DND-41 (cell line): ENCODE measurements around the gene TTC38.

Experiments used
- ATAC-seq: fragments of 200-7000 bp; cut with Tn5 transposase; 3 replicates; pipeline ENCODE4 v1.9.1; 2021; ENCODE audit warnings: low read depth; ENCODE audit not compliant: insufficient read depth
- DNase-seq: peaks from one replicate; pipeline ENCODE4 v3.0.0-alpha.2; 2020
- H2AFZ ChIP-seq: 2 replicates; pipeline ENCODE4 v1.6.0; 2012; ENCODE audit warnings: low read depth, low read length
- H3K27ac ChIP-seq: 2 replicates; pipeline ENCODE4 v1.5.1; 2012; ENCODE audit warnings: low read length, inconsistent platforms
- H3K27me3 ChIP-seq: fragments of 200-600 bp; sonication (generic); 2 replicates; pipeline ENCODE4 v1.6.0; 2012; ENCODE audit warnings: low read length, mild to moderate bottlenecking, inconsistent platforms; ENCODE audit not compliant: insufficient read depth, poor library complexity
- H3K36me3 ChIP-seq: 2 replicates; pipeline ENCODE4 v1.5.1; 2012; ENCODE audit warnings: low read length, inconsistent platforms; ENCODE audit not compliant: insufficient read depth
- H3K4me1 ChIP-seq: 2 replicates; pipeline ENCODE4 v1.5.1; 2012; ENCODE audit warnings: mild to moderate bottlenecking, low read length; ENCODE audit not compliant: insufficient read depth
- H3K4me2 ChIP-seq: 2 replicates; pipeline ENCODE4 v1.6.0; 2012; ENCODE audit warnings: mild to moderate bottlenecking, moderate library complexity, low read length, inconsistent platforms; ENCODE audit not compliant: insufficient read depth
- H3K4me3 ChIP-seq, 2 experiments: fragments of 200-600 bp in 1 of 2; shearing (Covaris generic) in 1 of 2; 2 replicates each; pipeline ENCODE4 v1.5.1; 2012 to 2016; ENCODE audit warnings: inconsistent platforms in 2 of 2, low read length in 2 of 2, mild to moderate bottlenecking in 2 of 2, low read depth in 1 of 2, moderate library complexity in 1 of 2
- H3K79me2 ChIP-seq: 2 replicates; pipeline ENCODE4 v1.6.0; 2012; ENCODE audit warnings: low read length, inconsistent platforms; ENCODE audit not compliant: insufficient read depth
- H3K9ac ChIP-seq: 2 replicates; pipeline ENCODE4 v1.6.0; 2012; ENCODE audit warnings: low read depth, mild to moderate bottlenecking, inconsistent platforms, low read length, moderate library complexity
- H3K9me3 ChIP-seq: 2 replicates; pipeline ENCODE4 v1.5.1; 2012; ENCODE audit warnings: low read length, moderate library complexity, mild to moderate bottlenecking, inconsistent platforms; ENCODE audit not compliant: insufficient read depth, severe bottlenecking
- H4K20me1 ChIP-seq: 2 replicates; pipeline ENCODE4 v1.6.0; 2012; ENCODE audit warnings: low read length; ENCODE audit not compliant: insufficient read depth
- CTCF ChIP-seq: IDR thresholded peaks from 2 replicates; pipeline ENCODE4 v1.5.1; 2012; ENCODE audit warnings: borderline replicate concordance, low read length, moderate library complexity, mild to moderate bottlenecking; ENCODE audit not compliant: poor library complexity, severe bottlenecking; ENCODE audit errors: extremely low read depth
- EZH2 ChIP-seq: IDR thresholded peaks from 3 replicates; pipeline ENCODE4 v1.6.1; 2012; ENCODE audit warnings: borderline replicate concordance, low read depth, mild to moderate bottlenecking, moderate library complexity, low read length, inconsistent platforms; ENCODE audit not compliant: severe bottlenecking

Gene TTC38

GRCh38 chr22:46245511-46245910, 22.3 kb upstream of the TTC38 start:
- no peak overlapping the region for H3K4me2 ChIP-seq
- no peak for DNase-seq

DNA sequence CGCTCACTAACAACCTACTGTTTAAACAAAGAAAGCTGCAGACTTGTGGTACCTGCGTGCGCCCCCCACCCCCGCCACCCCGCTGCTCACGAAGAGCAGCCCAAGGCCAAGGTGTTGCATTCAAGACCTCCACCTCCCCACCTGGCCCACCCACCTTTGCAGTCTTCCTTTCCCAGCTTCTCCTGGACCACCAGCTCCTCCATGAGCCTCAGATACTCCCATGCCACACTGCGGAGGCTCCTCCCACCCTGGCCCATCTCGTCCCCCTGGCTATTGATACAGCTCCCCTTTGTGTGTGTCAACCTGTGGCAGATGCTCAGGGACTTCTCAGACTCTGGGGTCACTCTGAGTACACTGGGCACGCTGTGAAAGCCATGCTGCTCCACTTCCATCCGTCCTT, 21.6 kb upstream of the TTC38 start:
- H3K36me3 ChIP-seq: peaks cover 32% of the 10 kb centered on the region
- DNase-seq: no peak
- TF ChIP-seq CTCF (no peak), EZH2 (no peak)
- no peak overlapping the region for H3K4me2 ChIP-seq
- no peak overlapping the region for H3K4me3 ChIP-seq
- no peak overlapping the region for H2AFZ ChIP-seq
- no peak overlapping the region for H3K9ac ChIP-seq
- peak overlapping the region; percentile 63; the same call in 1 of the 2 replicates for H3K27ac ChIP-seq
- ATAC-seq: no peak
- H3K27me3 ChIP-seq: no peaks in the 10 kb centered on the region
- H3K9me3 ChIP-seq: no peaks in the 10 kb centered on the region
- no peaks in the 10 kb centered on the region for H4K20me1 ChIP-seq
- peaks cover 45% of the 10 kb centered on the region for H3K79me2 ChIP-seq
- H3K4me1 ChIP-seq: peaks cover 69% of the 10 kb centered on the region

More at GRCh38 chr22:46245511-46245910, 22.3 kb upstream of the TTC38 start:
- no peak overlapping the region for H2AFZ ChIP-seq
- H3K79me2 ChIP-seq: peaks cover 38% of the 10 kb centered on the region
- TF ChIP-seq CTCF (no peak), EZH2 (no peak)
- no peak overlapping the region for H3K4me3 ChIP-seq
- peak overlapping the region; percentile 57 for H3K27ac ChIP-seq
- no peaks in the 10 kb centered on the region for H3K27me3 ChIP-seq
- no peaks in the 10 kb centered on the region for H3K9me3 ChIP-seq
- no peak for ATAC-seq
- peaks cover 72% of the 10 kb centered on the region for H3K4me1 ChIP-seq
- no peak overlapping the region for H3K9ac ChIP-seq
- H4K20me1 ChIP-seq: no peaks in the 10 kb centered on the region
- peaks cover 32% of the 10 kb centered on the region for H3K36me3 ChIP-seq

DNA sequence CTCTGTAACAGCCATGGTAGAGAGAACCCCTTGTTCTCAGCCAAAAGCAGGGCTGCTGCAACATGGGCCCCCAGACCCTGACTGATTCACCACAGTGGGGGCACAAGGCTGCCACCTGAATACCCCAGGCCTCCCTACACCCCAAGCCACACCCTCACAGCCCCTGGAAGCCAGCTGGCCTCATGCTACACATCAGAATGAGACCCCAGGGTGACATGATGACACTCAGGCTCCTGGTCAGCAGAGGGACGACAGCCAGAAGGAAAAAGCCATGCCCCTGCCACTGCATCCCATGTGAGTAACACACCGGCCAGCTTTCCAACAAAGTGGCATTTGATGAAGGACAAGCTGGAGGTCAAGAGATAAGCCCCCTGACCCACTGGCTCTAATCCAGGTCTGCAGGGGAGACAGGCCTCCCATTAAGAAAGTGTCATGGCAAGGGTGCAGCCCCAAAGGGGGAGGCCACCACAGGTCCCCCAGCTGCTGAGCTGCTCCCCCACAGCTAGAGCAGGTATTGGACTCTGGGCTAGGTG, 20.3 kb upstream of the TTC38 start:
- TF ChIP-seq CTCF (no peak), EZH2 (no peak)
- no peak overlapping the region for H2AFZ ChIP-seq
- no peak for ATAC-seq
- H3K79me2 ChIP-seq: peaks cover 50% of the 10 kb centered on the region
- no peaks in the 10 kb centered on the region for H4K20me1 ChIP-seq
- H3K36me3 ChIP-seq: peaks cover 28% of the 10 kb centered on the region
- peak overlapping the region; percentile 82; the same call in 1 of the 2 replicates for H3K4me2 ChIP-seq
- no peaks in the 10 kb centered on the region for H3K9me3 ChIP-seq
- H3K4me3 ChIP-seq: no peak overlapping the region
- H3K27ac ChIP-seq: peak overlapping the region; percentile 63
- H3K9ac ChIP-seq: peak overlapping the region; percentile 13; the same call in 1 of the 2 replicates
- DNase-seq: no peak
- peaks cover 69% of the 10 kb centered on the region for H3K4me1 ChIP-seq
- H3K27me3 ChIP-seq: no peaks in the 10 kb centered on the region
